ENCODE data around the gene SCN9A. TPM values are rescaled to one million over a fixed set of nuclear protein-coding genes. Genes with fewer than 3 reads are reported as not detected.
"Not testable (repeated sequence)": the region's sequence is repeated elsewhere in the genome, so short reads cannot be mapped to it uniquely, and the experiment has no call there.

SCN9A gene
- total RNA-seq, 2 experiments from 2014 or later = not detected

DNA sequence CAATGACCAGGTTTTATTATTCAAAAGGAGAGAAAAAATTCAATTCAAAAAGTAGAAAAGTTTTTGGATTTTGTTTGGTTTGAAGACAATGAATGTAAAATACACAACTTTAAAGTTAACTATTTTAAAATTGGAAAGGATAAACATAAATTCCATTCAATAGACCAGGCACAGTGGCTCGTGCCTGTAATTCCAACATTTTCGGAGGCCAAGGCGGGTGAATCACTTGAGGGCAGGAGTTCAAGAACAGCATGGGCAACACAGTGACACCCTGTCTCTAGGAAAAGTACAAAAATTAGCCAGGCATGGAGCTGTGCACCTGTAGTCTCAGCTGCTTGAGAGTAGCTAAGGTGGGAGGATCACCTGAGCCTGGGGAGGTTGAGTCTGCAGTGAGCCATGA lies 54.7 kb downstream of the SCN9A start:
- intact Hi-C loops (cut with micrococcal nuclease; ENCODE audit: unreplicated experiment) = no loop called here
- H3K9me2 ChIP-seq (ENCODE audit: insufficient read depth, low read length) = no peaks in the 10 kb centered on the region
- no peak for TF ChIP-seq EZH2phosphoT487 (IDR thresholded peaks at IDR 0.05; ENCODE audit: borderline replicate concordance, low read depth, low read length)
- TF ChIP-seq, protein P1, sequence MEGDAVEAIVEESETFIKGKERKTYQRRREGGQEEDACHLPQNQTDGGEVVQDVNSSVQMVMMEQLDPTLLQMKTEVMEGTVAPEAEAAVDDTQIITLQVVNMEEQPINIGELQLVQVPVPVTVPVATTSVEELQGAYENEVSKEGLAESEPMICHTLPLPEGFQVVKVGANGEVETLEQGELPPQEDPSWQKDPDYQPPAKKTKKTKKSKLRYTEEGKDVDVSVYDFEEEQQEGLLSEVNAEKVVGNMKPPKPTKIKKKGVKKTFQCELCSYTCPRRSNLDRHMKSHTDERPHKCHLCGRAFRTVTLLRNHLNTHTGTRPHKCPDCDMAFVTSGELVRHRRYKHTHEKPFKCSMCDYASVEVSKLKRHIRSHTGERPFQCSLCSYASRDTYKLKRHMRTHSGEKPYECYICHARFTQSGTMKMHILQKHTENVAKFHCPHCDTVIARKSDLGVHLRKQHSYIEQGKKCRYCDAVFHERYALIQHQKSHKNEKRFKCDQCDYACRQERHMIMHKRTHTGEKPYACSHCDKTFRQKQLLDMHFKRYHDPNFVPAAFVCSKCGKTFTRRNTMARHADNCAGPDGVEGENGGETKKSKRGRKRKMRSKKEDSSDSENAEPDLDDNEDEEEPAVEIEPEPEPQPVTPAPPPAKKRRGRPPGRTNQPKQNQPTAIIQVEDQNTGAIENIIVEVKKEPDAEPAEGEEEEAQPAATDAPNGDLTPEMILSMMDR (conservative IDR thresholded peaks at IDR 0.05; ENCODE audit: low read length) = no peak
- no peak overlapping the region for H3K4me2 ChIP-seq (ENCODE audit: low read length)
- H3K27ac ChIP-seq (ENCODE audit: low read depth, low read length, poor library complexity, severe bottlenecking) = no peak overlapping the region
- ChIA-PET CTCF (ENCODE audit: unreplicated experiment) (no interaction called here), POLR2A (no interaction called here)
- no TSS peak for BruUV-seq (replicated peaks)
- H3K4me3 ChIP-seq (ENCODE audit: low read depth, low read length, poor library complexity, severe bottlenecking) = no peak overlapping the region
- no peaks in the 10 kb centered on the region for H4K20me1 ChIP-seq (ENCODE audit: insufficient read depth, low read length)
- H3K4me1 ChIP-seq (ENCODE audit: insufficient read depth, low read length, poor library complexity, severe bottlenecking) = no peaks in the 10 kb centered on the region
- no peak for DNase-seq (ENCODE audit: low spot score)
- no peaks in the 10 kb centered on the region for H3K9me3 ChIP-seq (ENCODE audit: low read length)
- H3K79me2 ChIP-seq (ENCODE audit: insufficient read depth, low read depth, low read length) = no peaks in the 10 kb centered on the region
- no peak overlapping the region for H2AFZ ChIP-seq (ENCODE audit: low read length)
- H3K36me3 ChIP-seq (ENCODE audit: insufficient read depth, low read length) = no peaks in the 10 kb centered on the region

DNA sequence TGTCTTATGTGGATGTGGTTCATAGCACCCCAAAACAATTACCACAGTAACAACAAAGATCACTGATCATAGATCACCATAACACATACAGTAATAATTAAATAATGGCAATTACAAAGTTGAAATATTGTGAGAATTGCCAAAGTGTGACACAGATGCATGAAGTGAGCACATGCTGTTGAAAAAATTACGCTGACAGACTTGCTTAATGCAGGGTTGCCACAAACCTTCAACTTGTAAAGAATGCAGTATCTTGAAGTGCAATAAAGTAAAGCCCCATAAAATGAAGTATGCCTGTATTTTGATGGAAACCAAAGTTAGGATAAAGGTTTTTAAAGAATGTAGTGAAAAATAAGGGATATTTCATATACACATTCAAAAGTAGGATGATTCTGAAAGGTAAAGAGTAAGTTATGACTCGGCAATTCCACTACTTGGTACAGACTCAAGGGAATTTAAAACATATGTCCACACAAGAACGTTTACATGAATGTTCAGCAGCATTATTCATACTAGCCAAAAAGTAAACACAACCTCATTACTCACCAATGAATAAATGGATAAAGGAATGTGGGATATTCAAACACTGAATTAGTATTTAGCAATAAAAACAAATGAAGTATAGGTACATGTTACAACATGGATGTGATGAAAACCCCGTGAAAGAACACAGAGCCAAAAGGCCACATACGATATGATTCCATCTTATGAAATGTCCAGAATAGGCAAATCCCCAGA lies 61.6 kb downstream of the SCN9A start:
- H3K79me2 ChIP-seq (ENCODE audit: insufficient read depth, low read depth, low read length) = no peaks in the 10 kb centered on the region
- H3K9me2 ChIP-seq (ENCODE audit: insufficient read depth, low read length) = no peaks in the 10 kb centered on the region
- H3K4me3 ChIP-seq (ENCODE audit: low read depth, low read length, poor library complexity, severe bottlenecking) = no peak overlapping the region
- no peak overlapping the region for H3K27ac ChIP-seq (ENCODE audit: low read depth, low read length, poor library complexity, severe bottlenecking)
- H3K36me3 ChIP-seq (ENCODE audit: insufficient read depth, low read length) = no peaks in the 10 kb centered on the region
- H2AFZ ChIP-seq (ENCODE audit: low read length) = no peak overlapping the region
- H4K20me1 ChIP-seq (ENCODE audit: insufficient read depth, low read length) = no peaks in the 10 kb centered on the region
- H3K9me3 ChIP-seq (ENCODE audit: low read length) = no peaks in the 10 kb centered on the region
- no peak for TF ChIP-seq EZH2phosphoT487 (IDR thresholded peaks at IDR 0.05; ENCODE audit: borderline replicate concordance, low read depth, low read length)
- TF ChIP-seq, protein P1 (conservative IDR thresholded peaks at IDR 0.05; ENCODE audit: low read length) = no peak
- no TSS peak for BruUV-seq (replicated peaks)
- H3K4me2 ChIP-seq (ENCODE audit: low read length) = no peak overlapping the region
- ChIA-PET CTCF (ENCODE audit: unreplicated experiment) (no interaction called here), POLR2A (no interaction called here)
- no peak for DNase-seq (ENCODE audit: low spot score)
- intact Hi-C loops (cut with micrococcal nuclease; ENCODE audit: unreplicated experiment) = no loop called here
- H3K4me1 ChIP-seq (ENCODE audit: insufficient read depth, low read length, poor library complexity, severe bottlenecking) = no peaks in the 10 kb centered on the region

DNA sequence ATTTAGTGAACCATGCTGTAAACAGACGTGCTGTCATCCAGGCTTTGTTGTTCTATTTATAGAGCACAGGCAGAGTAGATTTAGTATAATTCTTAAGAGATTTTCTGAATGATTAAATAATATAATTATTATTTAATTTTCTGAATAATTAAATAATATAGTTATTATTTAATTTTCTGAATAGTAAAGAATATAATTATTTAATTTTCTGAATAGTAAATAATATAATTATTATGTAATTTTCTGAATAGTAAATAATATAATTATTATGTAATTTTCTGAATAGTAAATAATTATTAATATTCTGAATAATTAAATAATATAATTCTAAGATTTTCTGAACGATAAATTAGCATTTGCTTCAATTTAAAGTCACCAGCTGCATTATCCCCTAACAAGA lies 62.9 kb downstream of the SCN9A start:
- POLR2A ChIA-PET; H2AFZ ChIP-seq (ENCODE audit: low read length); BruUV-seq (replicated peaks); intact Hi-C loops (cut with micrococcal nuclease; ENCODE audit: unreplicated experiment); H3K4me1 ChIP-seq (ENCODE audit: insufficient read depth, low read length, poor library complexity, severe bottlenecking); DNase-seq (ENCODE audit: low spot score); H3K4me2 ChIP-seq (ENCODE audit: low read length); H3K79me2 ChIP-seq (ENCODE audit: insufficient read depth, low read depth, low read length); H4K20me1 ChIP-seq (ENCODE audit: insufficient read depth, low read length); H3K4me3 ChIP-seq (ENCODE audit: low read depth, low read length, poor library complexity, severe bottlenecking); H3K36me3 ChIP-seq (ENCODE audit: insufficient read depth, low read length); H3K9me2 ChIP-seq (ENCODE audit: insufficient read depth, low read length); H3K9me3 ChIP-seq (ENCODE audit: low read length); CTCF ChIA-PET (ENCODE audit: unreplicated experiment); H3K27ac ChIP-seq (ENCODE audit: low read depth, low read length, poor library complexity, severe bottlenecking): not testable (repeated sequence)

All from OCI-LY7 (cell line).